ENCODE measurements around the gene ORC2. TPM values are rescaled to one million over a fixed set of nuclear protein-coding genes. Genes with fewer than 3 reads are reported as not detected.

ORC2 gene
- total and polyA plus RNA-seq, 10 of the 15 experiments (the other 5 are each of a cell fraction or from before 2014, with no cell fraction given): 6.1 to 36.9 (median 17.6) TPM

DNA sequence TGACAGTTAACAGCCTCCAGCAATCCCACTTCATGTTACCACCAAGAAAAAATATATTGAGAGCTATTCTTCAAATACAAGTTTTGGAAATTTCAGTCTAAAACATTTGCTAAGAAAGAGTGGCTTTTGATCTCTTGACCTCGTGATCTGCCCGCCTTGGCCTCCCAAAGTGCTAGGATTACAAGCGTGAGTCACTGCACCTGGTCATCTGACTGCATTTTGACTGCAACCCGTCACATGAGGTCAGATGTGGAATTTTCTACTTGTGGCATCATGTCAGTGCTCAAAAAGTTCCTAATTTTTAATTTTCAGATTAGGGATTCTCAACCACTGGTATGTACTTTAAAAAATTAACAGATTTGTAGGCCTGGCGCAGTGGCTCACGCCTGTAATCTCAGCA is 89.9 kb downstream of the ORC2 start (continued):
- TF ChIP-seq RCOR1 (conservative IDR thresholded peaks at IDR 0.05; ENCODE audit: low read depth, low read length): no peak
- no peak for TF ChIP-seq MEF2A (IDR thresholded peaks at IDR 0.05; ENCODE audit: insufficient read depth, low read depth, low read length)
- TF ChIP-seq, protein P1, sequence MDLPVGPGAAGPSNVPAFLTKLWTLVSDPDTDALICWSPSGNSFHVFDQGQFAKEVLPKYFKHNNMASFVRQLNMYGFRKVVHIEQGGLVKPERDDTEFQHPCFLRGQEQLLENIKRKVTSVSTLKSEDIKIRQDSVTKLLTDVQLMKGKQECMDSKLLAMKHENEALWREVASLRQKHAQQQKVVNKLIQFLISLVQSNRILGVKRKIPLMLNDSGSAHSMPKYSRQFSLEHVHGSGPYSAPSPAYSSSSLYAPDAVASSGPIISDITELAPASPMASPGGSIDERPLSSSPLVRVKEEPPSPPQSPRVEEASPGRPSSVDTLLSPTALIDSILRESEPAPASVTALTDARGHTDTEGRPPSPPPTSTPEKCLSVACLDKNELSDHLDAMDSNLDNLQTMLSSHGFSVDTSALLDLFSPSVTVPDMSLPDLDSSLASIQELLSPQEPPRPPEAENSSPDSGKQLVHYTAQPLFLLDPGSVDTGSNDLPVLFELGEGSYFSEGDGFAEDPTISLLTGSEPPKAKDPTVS (IDR thresholded peaks at IDR 0.05; ENCODE audit: low read depth, low read length): no peak
- TF ChIP-seq, protein P2, sequence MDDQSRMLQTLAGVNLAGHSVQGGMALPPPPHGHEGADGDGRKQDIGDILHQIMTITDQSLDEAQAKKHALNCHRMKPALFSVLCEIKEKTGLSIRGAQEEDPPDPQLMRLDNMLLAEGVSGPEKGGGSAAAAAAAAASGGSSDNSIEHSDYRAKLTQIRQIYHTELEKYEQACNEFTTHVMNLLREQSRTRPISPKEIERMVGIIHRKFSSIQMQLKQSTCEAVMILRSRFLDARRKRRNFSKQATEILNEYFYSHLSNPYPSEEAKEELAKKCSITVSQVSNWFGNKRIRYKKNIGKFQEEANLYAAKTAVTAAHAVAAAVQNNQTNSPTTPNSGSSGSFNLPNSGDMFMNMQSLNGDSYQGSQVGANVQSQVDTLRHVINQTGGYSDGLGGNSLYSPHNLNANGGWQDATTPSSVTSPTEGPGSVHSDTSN (IDR thresholded peaks at IDR 0.05; ENCODE audit: insufficient replicate concordance, low read depth, low read length): no peak

DNA sequence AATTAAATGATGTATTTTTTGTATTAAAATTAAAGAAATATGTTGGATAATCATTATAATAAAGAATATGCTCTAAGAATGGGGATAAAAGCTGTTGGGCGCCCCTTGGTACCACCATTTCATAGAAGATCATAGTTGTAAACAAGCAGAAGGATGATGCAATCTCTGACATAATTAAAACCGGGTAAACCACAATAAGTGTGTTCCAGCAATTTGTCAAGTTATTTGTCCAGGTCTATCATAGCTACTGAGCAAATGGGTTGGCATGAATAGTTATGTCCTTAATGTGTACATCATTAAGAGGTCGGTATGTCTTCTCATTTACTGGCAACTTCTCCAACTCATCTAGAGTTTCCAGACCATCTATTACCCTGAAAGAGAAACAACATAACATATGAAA is 92.3 kb downstream of the ORC2 start:
- ChIA-PET POLR2A (no interaction called here), CTCF (no interaction called here), SMC1A (ENCODE audit: uncharacterized antibody, unreplicated experiment) (no interaction called here), RAD21 (ENCODE audit: unreplicated experiment) (no interaction called here)
- H3K4me3 ChIP-seq: no peak overlapping the region
- DNase-seq (ENCODE audit: low read depth, low spot score) (no peak), FAIRE-seq (no peak), ATAC-seq (no peak)
- no peaks in the 10 kb centered on the region for H4K20me1 ChIP-seq (ENCODE audit: control insufficient read depth, insufficient read depth)
- in situ Hi-C loops (cut with MboI) (no loop called here), intact Hi-C loops (cut with micrococcal nuclease; ENCODE audit: unreplicated experiment) (no loop called here)
- H3K9ac ChIP-seq (ENCODE audit: control insufficient read depth, insufficient read depth, low read length): no peak overlapping the region
- TF ChIP-seq, protein P3, sequence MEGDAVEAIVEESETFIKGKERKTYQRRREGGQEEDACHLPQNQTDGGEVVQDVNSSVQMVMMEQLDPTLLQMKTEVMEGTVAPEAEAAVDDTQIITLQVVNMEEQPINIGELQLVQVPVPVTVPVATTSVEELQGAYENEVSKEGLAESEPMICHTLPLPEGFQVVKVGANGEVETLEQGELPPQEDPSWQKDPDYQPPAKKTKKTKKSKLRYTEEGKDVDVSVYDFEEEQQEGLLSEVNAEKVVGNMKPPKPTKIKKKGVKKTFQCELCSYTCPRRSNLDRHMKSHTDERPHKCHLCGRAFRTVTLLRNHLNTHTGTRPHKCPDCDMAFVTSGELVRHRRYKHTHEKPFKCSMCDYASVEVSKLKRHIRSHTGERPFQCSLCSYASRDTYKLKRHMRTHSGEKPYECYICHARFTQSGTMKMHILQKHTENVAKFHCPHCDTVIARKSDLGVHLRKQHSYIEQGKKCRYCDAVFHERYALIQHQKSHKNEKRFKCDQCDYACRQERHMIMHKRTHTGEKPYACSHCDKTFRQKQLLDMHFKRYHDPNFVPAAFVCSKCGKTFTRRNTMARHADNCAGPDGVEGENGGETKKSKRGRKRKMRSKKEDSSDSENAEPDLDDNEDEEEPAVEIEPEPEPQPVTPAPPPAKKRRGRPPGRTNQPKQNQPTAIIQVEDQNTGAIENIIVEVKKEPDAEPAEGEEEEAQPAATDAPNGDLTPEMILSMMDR (IDR thresholded peaks at IDR 0.05 in 2 of 3, conservative IDR thresholded peaks at IDR 0.05 in 1 of 3; ENCODE audit: control insufficient read depth in 2 of 3, extremely low read depth in 1 of 3, insufficient read depth in 1 of 3, low read depth in 3 of 3, low read length in 3 of 3): no peak
- TF ChIP-seq, protein P4, sequence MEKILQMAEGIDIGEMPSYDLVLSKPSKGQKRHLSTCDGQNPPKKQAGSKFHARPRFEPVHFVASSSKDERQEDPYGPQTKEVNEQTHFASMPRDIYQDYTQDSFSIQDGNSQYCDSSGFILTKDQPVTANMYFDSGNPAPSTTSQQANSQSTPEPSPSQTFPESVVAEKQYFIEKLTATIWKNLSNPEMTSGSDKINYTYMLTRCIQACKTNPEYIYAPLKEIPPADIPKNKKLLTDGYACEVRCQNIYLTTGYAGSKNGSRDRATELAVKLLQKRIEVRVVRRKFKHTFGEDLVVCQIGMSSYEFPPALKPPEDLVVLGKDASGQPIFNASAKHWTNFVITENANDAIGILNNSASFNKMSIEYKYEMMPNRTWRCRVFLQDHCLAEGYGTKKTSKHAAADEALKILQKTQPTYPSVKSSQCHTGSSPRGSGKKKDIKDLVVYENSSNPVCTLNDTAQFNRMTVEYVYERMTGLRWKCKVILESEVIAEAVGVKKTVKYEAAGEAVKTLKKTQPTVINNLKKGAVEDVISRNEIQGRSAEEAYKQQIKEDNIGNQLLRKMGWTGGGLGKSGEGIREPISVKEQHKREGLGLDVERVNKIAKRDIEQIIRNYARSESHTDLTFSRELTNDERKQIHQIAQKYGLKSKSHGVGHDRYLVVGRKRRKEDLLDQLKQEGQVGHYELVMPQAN (conservative IDR thresholded peaks at IDR 0.05): no peak
- TF ChIP-seq CHD2 (IDR thresholded peaks at IDR 0.05; ENCODE audit: borderline replicate concordance, low read depth, low read length) (no peak), NFIC (IDR thresholded peaks at IDR 0.05; ENCODE audit: low read depth, low read length) (no peak)
- TF ChIP-seq, protein P5, sequence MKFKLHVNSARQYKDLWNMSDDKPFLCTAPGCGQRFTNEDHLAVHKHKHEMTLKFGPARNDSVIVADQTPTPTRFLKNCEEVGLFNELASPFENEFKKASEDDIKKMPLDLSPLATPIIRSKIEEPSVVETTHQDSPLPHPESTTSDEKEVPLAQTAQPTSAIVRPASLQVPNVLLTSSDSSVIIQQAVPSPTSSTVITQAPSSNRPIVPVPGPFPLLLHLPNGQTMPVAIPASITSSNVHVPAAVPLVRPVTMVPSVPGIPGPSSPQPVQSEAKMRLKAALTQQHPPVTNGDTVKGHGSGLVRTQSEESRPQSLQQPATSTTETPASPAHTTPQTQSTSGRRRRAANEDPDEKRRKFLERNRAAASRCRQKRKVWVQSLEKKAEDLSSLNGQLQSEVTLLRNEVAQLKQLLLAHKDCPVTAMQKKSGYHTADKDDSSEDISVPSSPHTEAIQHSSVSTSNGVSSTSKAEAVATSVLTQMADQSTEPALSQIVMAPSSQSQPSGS (IDR thresholded peaks at IDR 0.05; ENCODE audit: low read length): no peak
- H3K27ac ChIP-seq (ENCODE audit: control insufficient read depth, insufficient read depth): no peak overlapping the region
- no peaks in the 10 kb centered on the region for H3K4me1 ChIP-seq (ENCODE audit: control insufficient read depth, insufficient read depth, low read length)
- WGBS (ENCODE audit: insufficient coverage, insufficient replicate concordance, low lambda C conversion rate, missing lambda C conversion rate): 74% methylated on average over 3 of the region's 3 CpGs
- no peaks in the 10 kb centered on the region for H3K9me3 ChIP-seq (replicated peaks; ENCODE audit: control insufficient read depth, insufficient read depth, low read length)
- BruUV-seq (replicated peaks): no TSS peak
- no peaks in the 10 kb centered on the region for H3K79me2 ChIP-seq (ENCODE audit: control insufficient read depth, insufficient read depth, low read length)
- H3K4me2 ChIP-seq (ENCODE audit: control insufficient read depth, insufficient read depth): no peak overlapping the region
- peaks cover 1 to 3% of the 10 kb centered on the region in 2 experiments for H3K36me3 ChIP-seq (ENCODE audit: control insufficient read depth in 2 of 2, insufficient read depth in 2 of 2, low read length in 1 of 2)
- H3K27me3 ChIP-seq (replicated peaks in 1 of 2; ENCODE audit: control insufficient read depth in 2 of 2, insufficient read depth in 2 of 2, low read length in 1 of 2): no peaks in the 10 kb centered on the region
- H2AFZ ChIP-seq (ENCODE audit: control insufficient read depth, low read depth, low read length): no peak overlapping the region

Measured in GM12878 (cell line).